ENCODE data around the gene PRELID2.
"Not testable (repeated sequence)": the region's sequence is repeated elsewhere in the genome, so short reads cannot be mapped to it uniquely, and the experiment has no call there.

The PRELID2 gene

GRCh38 chr5:145836241-145836640 lies 1.1 kb upstream of the PRELID2 start:
- not testable (repeated sequence) for DNase-seq

GRCh38 chr5:145835848-145836239 lies 702 bp upstream of the PRELID2 start:
- no peak for DNase-seq

- no peak for DNase-seq
Observed at GRCh38 chr5:145834554-145834916, 607 bp downstream of the PRELID2 start.

GRCh38 chr5:145833631-145834200 lies 1.4 kb downstream of the PRELID2 start:
- no peak for DNase-seq

GRCh38 chr5:145830594-145830993 lies 4.5 kb downstream of the PRELID2 start:
- DNase-seq, result no peak

- no peak for DNase-seq
Observed at GRCh38 chr5:145829708-145830361, 5.3 kb downstream of the PRELID2 start.

- no peak for DNase-seq
Observed at GRCh38 chr5:145826895-145827674, 8.1 kb downstream of the PRELID2 start.

GRCh38 chr5:145825751-145826180 lies 9.4 kb downstream of the PRELID2 start:
- peak; percentile 55 for DNase-seq

- DNase-seq, result no peak
Observed at GRCh38 chr5:145824040-145824439, 11.1 kb downstream of the PRELID2 start.

- DNase-seq, result no peak
Observed at GRCh38 chr5:145818604-145819003, 16.5 kb downstream of the PRELID2 start.

GRCh38 chr5:145812877-145813276 lies 22.3 kb downstream of the PRELID2 start:
- no peak for DNase-seq

- no peak for DNase-seq
Observed at GRCh38 chr5:145811834-145812625, 23.1 kb downstream of the PRELID2 start.

- no peak for DNase-seq
Observed at GRCh38 chr5:145806923-145807322, 28.2 kb downstream of the PRELID2 start.

GRCh38 chr5:145805819-145806218 lies 29.3 kb downstream of the PRELID2 start:
- DNase-seq, result no peak

- no peak for DNase-seq
Observed at GRCh38 chr5:145804701-145805100, 30.4 kb downstream of the PRELID2 start.

GRCh38 chr5:145803112-145804004 lies 31.8 kb downstream of the PRELID2 start:
- DNase-seq, result no peak

GRCh38 chr5:145801195-145801594 lies 33.9 kb downstream of the PRELID2 start:
- DNase-seq, result no peak

- no peak for DNase-seq
Observed at GRCh38 chr5:145800181-145800580, 35.0 kb downstream of the PRELID2 start.

- not testable (repeated sequence) for DNase-seq
Observed at GRCh38 chr5:145798503-145798902, 36.6 kb downstream of the PRELID2 start.

GRCh38 chr5:145797336-145797735 lies 37.8 kb downstream of the PRELID2 start:
- no peak for DNase-seq

- no peak for DNase-seq
Observed at GRCh38 chr5:145796318-145796717, 38.8 kb downstream of the PRELID2 start.

- no peak for DNase-seq
Observed at GRCh38 chr5:145793574-145793973, 41.6 kb downstream of the PRELID2 start.
